Endothelial cell of umbilical vein (primary cell): ENCODE results near the gene CXorf38. TPM values are rescaled to one million over a fixed set of nuclear protein-coding genes. Genes with fewer than 3 reads are reported as not detected.

Experiments
- BruUV-seq: library from RNA; stranded (reverse); fragments of 400-500 nt; replicated peaks from 2 replicates; lab custom pipeline; 2021; lab: Mats Ljungman, UMichigan
- CTCF ChIA-PET: fragments of 300-600, 350-600 bp; sonication (Branson Sonifier 250); formaldehyde crosslinking; loops from one replicate; lab custom pipeline; 2021; ENCODE audit warnings: antibody characterized with exemption, inconsistent platforms; lab: Charles Lee
- POLR2A ChIA-PET: fragments of 300-600, 350-600 bp; sonication (Branson Sonifier 250); formaldehyde crosslinking; loops from one replicate; lab custom pipeline; 2021; ENCODE audit warnings: antibody characterized with exemption, inconsistent platforms; lab: Charles Lee
- DNase-seq: peaks from one replicate; pipeline ENCODE4 v3.0.0-alpha.2; 2011; ENCODE audit warnings: low read depth, low spot score
- FAIRE-seq: peaks from 2 replicates; lab custom pipeline; 2011; peaks lifted over from hg19 to GRCh38; lab: Jason Lieb, UNC
- H2AFZ ChIP-seq: 2 replicates; pipeline ENCODE4 v1.6.0; 2012; ENCODE audit warnings: low read depth, low read length, control low read depth, inconsistent platforms
- H3K27ac ChIP-seq: 2 replicates; pipeline ENCODE4 v1.5.1; 2011; ENCODE audit warnings: low read depth, mild to moderate bottlenecking, control low read depth, low read length, moderate library complexity; ENCODE audit not compliant: insufficient read depth
- H3K27me3 ChIP-seq, 2 experiments: 2 replicates each; pipeline versions ENCODE4 v1.6.0 to v1.6.1; 2011; ENCODE audit warnings: low read length in 2 of 2, mixed read lengths in 1 of 2; ENCODE audit not compliant: control insufficient read depth in 2 of 2, insufficient read depth in 2 of 2
- H3K36me3 ChIP-seq, 2 experiments: 2 replicates in 1 of 2; 3 replicates in 1 of 2; pipeline ENCODE4 v1.5.1; 2011; ENCODE audit warnings: low read length in 2 of 2, mild to moderate bottlenecking in 1 of 2, moderate library complexity in 1 of 2; ENCODE audit not compliant: control insufficient read depth in 2 of 2, insufficient read depth in 2 of 2; ENCODE audit errors: extremely low read depth in 1 of 2
- H3K4me1 ChIP-seq: 3 replicates; pipeline ENCODE4 v1.5.1; 2011; ENCODE audit warnings: mild to moderate bottlenecking, low read length; ENCODE audit not compliant: control insufficient read depth, insufficient read depth; ENCODE audit errors: extremely low read depth
- H3K4me2 ChIP-seq: 2 replicates; pipeline ENCODE4 v1.6.1; 2011; ENCODE audit warnings: low read length, control low read depth, mixed read lengths; ENCODE audit not compliant: insufficient read depth
- H3K4me3 ChIP-seq, 3 experiments: fragments of 200-600 bp in 1 of 3; sonication (generic), shearing (Covaris generic) in 1 of 3; replicated peaks in 1 of 3; 2 replicates each; pipeline ENCODE4 v1.5.1; 2011 to 2016; ENCODE audit warnings: control low read depth in 3 of 3, low read length in 3 of 3, mild to moderate bottlenecking in 2 of 3, inconsistent platforms in 1 of 3, low read depth in 1 of 3, moderate library complexity in 1 of 3; ENCODE audit not compliant: insufficient read depth in 1 of 3
- H3K79me2 ChIP-seq: 2 replicates; pipeline ENCODE4 v1.6.0; 2012; ENCODE audit warnings: low read length, inconsistent platforms; ENCODE audit not compliant: control insufficient read depth, insufficient read depth
- H3K9ac ChIP-seq: replicated peaks from 2 replicates; pipeline ENCODE3; 2011; ENCODE audit warnings: low read length, control low read depth; ENCODE audit not compliant: insufficient read depth; ENCODE audit errors: extremely low read depth
- H3K9me1 ChIP-seq: replicated peaks from 3 replicates; pipeline ENCODE4 v1.6.0; 2011; ENCODE audit warnings: mild to moderate bottlenecking, low read length; ENCODE audit not compliant: control insufficient read depth, insufficient read depth; ENCODE audit errors: extremely low read depth
- H3K9me3 ChIP-seq: replicated peaks from 2 replicates; pipeline ENCODE4 v1.5.1; 2012; ENCODE audit warnings: low read length, inconsistent platforms; ENCODE audit not compliant: control insufficient read depth, insufficient read depth
- H4K20me1 ChIP-seq: replicated peaks from 2 replicates; pipeline ENCODE3; 2011; ENCODE audit warnings: mild to moderate bottlenecking, low read length; ENCODE audit not compliant: control insufficient read depth, insufficient read depth; ENCODE audit errors: extremely low read depth
- EZH2 ChIP-seq: IDR thresholded peaks from 2 replicates; pipeline ENCODE4 v1.6.1; 2012; ENCODE audit warnings: borderline replicate concordance, low read depth, mild to moderate bottlenecking, moderate library complexity, low read length, inconsistent platforms; ENCODE audit not compliant: severe bottlenecking
- FOS ChIP-seq: IDR thresholded peaks from 2 replicates; pipeline ENCODE4 v1.6.1; 2011; ENCODE audit warnings: mild to moderate bottlenecking, low read length, moderate library complexity, borderline replicate concordance; ENCODE audit not compliant: insufficient read depth
- GATA2 ChIP-seq: IDR thresholded peaks from 2 replicates; pipeline ENCODE4 v1.7.0; 2011; ENCODE audit warnings: low read depth, mild to moderate bottlenecking, moderate library complexity, mixed read lengths, low read length; ENCODE audit not compliant: insufficient read length, insufficient read depth
- JUN ChIP-seq: IDR thresholded peaks from 2 replicates; pipeline ENCODE4 v1.6.1; 2011; ENCODE audit warnings: borderline replicate concordance, low read depth; ENCODE audit not compliant: insufficient read length, insufficient read depth
- POLR2A ChIP-seq: IDR thresholded peaks from 2 replicates; pipeline ENCODE4 v1.6.1; 2012; ENCODE audit warnings: low read depth, mild to moderate bottlenecking, control low read depth, low read length
- POLR2AphosphoS5 ChIP-seq: IDR thresholded peaks from 2 replicates; pipeline ENCODE4 v1.6.1; 2012; ENCODE audit warnings: low read depth, mild to moderate bottlenecking, control low read depth, low read length, moderate library complexity; ENCODE audit not compliant: insufficient read depth
- dilution Hi-C: fragments of 300-500 bp; cut with MboI; formaldehyde crosslinking; loops from one replicate; pipeline ENCODE4 v1.15.0; 2019; ENCODE audit warnings: low sequenced_read_pairs; ENCODE audit not compliant: extremely low pct_ligation_motif_present
- intact Hi-C: fragments of 100-400 bp; cut with micrococcal nuclease; formaldehyde crosslinking; loops from one replicate; pipeline ENCODE4 v1.10.0; 2022
- polyA plus RNA-seq, 4 experiments: library from polyadenylated mRNA; depleted of rRNA in 3 of 4; stranded (reverse) in 3 of 4; unstranded in 1 of 4; fragments of >200 nt; gene quantifications; 2 replicates each; pipeline versions ENCODE4 v1.2.1 to v1.2.3, GENCODE V29; 2011 to 2012; ENCODE audit warnings: missing spikeins in 1 of 4
- total RNA-seq: library from RNA; stranded (reverse); gene quantifications from 2 replicates; pipeline ENCODE4 v1.2.3, GENCODE V29; 2021
- TF ChIP-seq, protein P1 (sequence below), 2 donors: IDR thresholded peaks; 1 replicate in 1 of 2; 2 replicates in 1 of 2; pipeline ENCODE4 v1.5.1; 2011; ENCODE audit warnings: low read length in 2 of 2, mild to moderate bottlenecking in 2 of 2, moderate library complexity in 2 of 2, control low read depth in 1 of 2, inconsistent platforms in 1 of 2, low read depth in 1 of 2; ENCODE audit not compliant: insufficient read depth in 1 of 2; ENCODE audit errors: extremely low read depth in 1 of 2

Gene CXorf38
- total and polyA plus RNA-seq, 2 donors (not counting 3 experiments of a cell fraction or from before 2014, with no cell fraction given): 5.9 to 12.4 TPM

- Histone ChIP-seq H4K20me1 (no peaks in the 10 kb centered on the region), H3K4me2 (no peak overlapping the region), H3K79me2 (no peaks in the 10 kb centered on the region), H3K4me1 (no peaks in the 10 kb centered on the region), H3K9ac (no peak overlapping the region), H3K4me3 (no peak overlapping the region), H3K27me3 (no peaks in the 10 kb centered on the region), H3K27ac (no peak overlapping the region), H3K36me3 (peaks cover 0 to 3% of the 10 kb centered on the region in 2 experiments), H3K9me1 (no peaks in the 10 kb centered on the region), H3K9me3 (no peaks in the 10 kb centered on the region), H2AFZ (no peak overlapping the region)
- no peak for DNase-seq
- intact Hi-C loops (no loop called here), dilution Hi-C loops (no loop called here)
- CTCF ChIA-PET: no interaction called here
- BruUV-seq: no TSS peak
- POLR2A ChIA-PET: no interaction called here
- FAIRE-seq: no peak
- TF ChIP-seq, protein P1, sequence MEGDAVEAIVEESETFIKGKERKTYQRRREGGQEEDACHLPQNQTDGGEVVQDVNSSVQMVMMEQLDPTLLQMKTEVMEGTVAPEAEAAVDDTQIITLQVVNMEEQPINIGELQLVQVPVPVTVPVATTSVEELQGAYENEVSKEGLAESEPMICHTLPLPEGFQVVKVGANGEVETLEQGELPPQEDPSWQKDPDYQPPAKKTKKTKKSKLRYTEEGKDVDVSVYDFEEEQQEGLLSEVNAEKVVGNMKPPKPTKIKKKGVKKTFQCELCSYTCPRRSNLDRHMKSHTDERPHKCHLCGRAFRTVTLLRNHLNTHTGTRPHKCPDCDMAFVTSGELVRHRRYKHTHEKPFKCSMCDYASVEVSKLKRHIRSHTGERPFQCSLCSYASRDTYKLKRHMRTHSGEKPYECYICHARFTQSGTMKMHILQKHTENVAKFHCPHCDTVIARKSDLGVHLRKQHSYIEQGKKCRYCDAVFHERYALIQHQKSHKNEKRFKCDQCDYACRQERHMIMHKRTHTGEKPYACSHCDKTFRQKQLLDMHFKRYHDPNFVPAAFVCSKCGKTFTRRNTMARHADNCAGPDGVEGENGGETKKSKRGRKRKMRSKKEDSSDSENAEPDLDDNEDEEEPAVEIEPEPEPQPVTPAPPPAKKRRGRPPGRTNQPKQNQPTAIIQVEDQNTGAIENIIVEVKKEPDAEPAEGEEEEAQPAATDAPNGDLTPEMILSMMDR (IDR thresholded peaks at IDR 0.05; ENCODE audit: extremely low read depth in 1 of 2, insufficient read depth in 1 of 2, low read depth in 1 of 2, low read length in 2 of 2): no peak
- TF ChIP-seq EZH2 (no peak), FOS (no peak), POLR2A (no peak), POLR2AphosphoS5 (no peak), GATA2 (no peak), JUN (no peak)
Observed at GRCh38 chrX:40684092-40684491, 36.7 kb upstream of the CXorf38 start.
